HG02840 (cell line): ENCODE measurements around the gene CCDC188.

Experiments used
- ATAC-seq: cut with Tn5 transposase; IDR thresholded peaks from one replicate; pipeline ENCODE4 v1.9.1; 2021; ENCODE audit warnings: mild to moderate bottlenecking, moderate library complexity, moderate number of reproducible peaks; ENCODE audit not compliant: unreplicated experiment, low FRiP score

Gene CCDC188

GRCh38 chr22:20150381-20151275 lies at the start of gene CCDC188:
TSS of gene CCDC188 (minus strand) at chr22:20151055. CDS start at chr22:20150986, 69 bp downstream.
- no peak for ATAC-seq

GRCh38 chr22:20199906-20200305 lies 49.1 kb upstream of the CCDC188 start:
- ATAC-seq, result no peak

GRCh38 chr22:20199413-20199842 lies 48.6 kb upstream of the CCDC188 start:
- no peak for ATAC-seq

GRCh38 chr22:20198557-20199319 lies 47.9 kb upstream of the CCDC188 start:
- no peak for ATAC-seq

- no peak for ATAC-seq
These were observed 46.7 kb upstream of the CCDC188 start for GRCh38 chr22:20197407-20198030.

GRCh38 chr22:20196094-20196842 lies 45.4 kb upstream of the CCDC188 start:
- no peak for ATAC-seq

GRCh38 chr22:20194681-20195593 lies 44.1 kb upstream of the CCDC188 start:
- no peak for ATAC-seq

- ATAC-seq, result no peak
These were observed 43.1 kb upstream of the CCDC188 start for GRCh38 chr22:20193761-20194494.

- ATAC-seq, result no peak
These were observed 42.3 kb upstream of the CCDC188 start for GRCh38 chr22:20192972-20193760.

GRCh38 chr22:20192293-20192971 lies 41.6 kb upstream of the CCDC188 start:
- no peak for ATAC-seq

GRCh38 chr22:20191803-20192202 lies 40.9 kb upstream of the CCDC188 start:
- no peak for ATAC-seq

GRCh38 chr22:20191000-20191515 lies 40.2 kb upstream of the CCDC188 start:
- no peak for ATAC-seq

GRCh38 chr22:20188567-20188877 lies 37.7 kb upstream of the CCDC188 start:
- ATAC-seq, result no peak

GRCh38 chr22:20187777-20188566 lies 37.1 kb upstream of the CCDC188 start:
- ATAC-seq, result no peak

GRCh38 chr22:20186871-20187546 lies 36.2 kb upstream of the CCDC188 start:
- ATAC-seq, result no peak
